ENCODE results near the gene SMIM10L1.

The SMIM10L1 gene

GRCh38 chr12:11171145-11171968, at the start of gene SMIM10L1:
SMIM10L1 (plus strand) TSS chr12:11171194; CDS start chr12:11171357, 163 bp downstream.
- peak; percentile 70 for DNase-seq (ENCODE audit: low read depth in 2 of 2)

GRCh38 chr12:11130382-11130781, 40.6 kb upstream of the SMIM10L1 start:
- DNase-seq (ENCODE audit: low read depth in 2 of 2), result no peak

GRCh38 chr12:11130999-11131398, 40.0 kb upstream of the SMIM10L1 start:
- no peak for DNase-seq (ENCODE audit: low read depth in 2 of 2)

GRCh38 chr12:11133162-11133561, 37.8 kb upstream of the SMIM10L1 start:
- no peak for DNase-seq (ENCODE audit: low read depth in 2 of 2)

- DNase-seq (ENCODE audit: low read depth in 2 of 2), result no peak
Observed at GRCh38 chr12:11133816-11134215, 37.2 kb upstream of the SMIM10L1 start.

- no peak for DNase-seq (ENCODE audit: low read depth in 2 of 2)
Observed at GRCh38 chr12:11134305-11134704, 36.7 kb upstream of the SMIM10L1 start, which contains the start of gene TAS2R30. TAS2R30 (minus strand) TSS chr12:11134644; CDS start chr12:11134244, 400 bp downstream.

- no peak for DNase-seq (ENCODE audit: low read depth in 2 of 2)
Observed at GRCh38 chr12:11136075-11136474, 34.9 kb upstream of the SMIM10L1 start.

GRCh38 chr12:11143352-11143751, 27.6 kb upstream of the SMIM10L1 start:
- DNase-seq (ENCODE audit: low read depth in 2 of 2), result no peak

- DNase-seq (ENCODE audit: low read depth in 2 of 2), result no peak
Observed at GRCh38 chr12:11144297-11144696, 26.7 kb upstream of the SMIM10L1 start.

GRCh38 chr12:11147420-11147819, 23.6 kb upstream of the SMIM10L1 start:
- DNase-seq (ENCODE audit: low read depth in 2 of 2), result no peak

- DNase-seq (ENCODE audit: low read depth in 2 of 2), result no peak
Observed at GRCh38 chr12:11150832-11151231, 20.2 kb upstream of the SMIM10L1 start.

- no peak for DNase-seq (ENCODE audit: low read depth in 2 of 2)
Observed at GRCh38 chr12:11152725-11153124, 18.3 kb upstream of the SMIM10L1 start.

- DNase-seq (ENCODE audit: low read depth in 2 of 2), result no peak
Observed at GRCh38 chr12:11154400-11154925, 16.5 kb upstream of the SMIM10L1 start.

- DNase-seq (ENCODE audit: low read depth in 2 of 2), result no peak
Observed at GRCh38 chr12:11158885-11159444, 12.0 kb upstream of the SMIM10L1 start.

- DNase-seq (ENCODE audit: low read depth in 2 of 2), result no peak
Observed at GRCh38 chr12:11162502-11162901, 8.5 kb upstream of the SMIM10L1 start.

- no peak for DNase-seq (ENCODE audit: low read depth in 2 of 2)
Observed at GRCh38 chr12:11164384-11164783, 6.6 kb upstream of the SMIM10L1 start.

- no peak for DNase-seq (ENCODE audit: low read depth in 2 of 2)
Observed at GRCh38 chr12:11166300-11166699, 4.7 kb upstream of the SMIM10L1 start.

- DNase-seq (ENCODE audit: low read depth in 2 of 2), result no peak
Observed at GRCh38 chr12:11170810-11171144, 217 bp upstream of the SMIM10L1 start.

GRCh38 chr12:11171969-11172675, 1.1 kb downstream of the SMIM10L1 start:
- no peak for DNase-seq (ENCODE audit: low read depth in 2 of 2)

- no peak for DNase-seq (ENCODE audit: low read depth in 2 of 2)
Observed at GRCh38 chr12:11174022-11174421, 3.0 kb downstream of the SMIM10L1 start.

GRCh38 chr12:11178250-11178649, 7.3 kb downstream of the SMIM10L1 start:
- DNase-seq (ENCODE audit: low read depth in 2 of 2), result no peak

- no peak for DNase-seq (ENCODE audit: low read depth in 2 of 2)
Observed at GRCh38 chr12:11182529-11182928, 11.5 kb downstream of the SMIM10L1 start.

GRCh38 chr12:11183011-11183410, 12.0 kb downstream of the SMIM10L1 start:
- no peak for DNase-seq (ENCODE audit: low read depth in 2 of 2)

Data from activated CD8-positive, alpha-beta memory T cell treated with anti-CD3 and anti-CD28 coated beads for 4 hours (primary cell).